NCI-H2107 treated with DMSO at 0.1 percent for 48 hours (cell line): Measurements from ENCODE around the gene TRIM66.
"Not testable (repeated sequence)": the region's sequence is repeated elsewhere in the genome, so short reads cannot be mapped to it uniquely, and the experiment has no call there.

Experiments
- DNase-seq: peaks from one replicate; lab custom pipeline; 2025; ENCODE audit not compliant: unreplicated experiment; lab: John Stamatoyannopoulos, UW

TRIM66 gene

GRCh38 chr11:8692417-8692816 is 10.0 kb upstream of the TRIM66 start:
- DNase-seq: no peak

DNA sequence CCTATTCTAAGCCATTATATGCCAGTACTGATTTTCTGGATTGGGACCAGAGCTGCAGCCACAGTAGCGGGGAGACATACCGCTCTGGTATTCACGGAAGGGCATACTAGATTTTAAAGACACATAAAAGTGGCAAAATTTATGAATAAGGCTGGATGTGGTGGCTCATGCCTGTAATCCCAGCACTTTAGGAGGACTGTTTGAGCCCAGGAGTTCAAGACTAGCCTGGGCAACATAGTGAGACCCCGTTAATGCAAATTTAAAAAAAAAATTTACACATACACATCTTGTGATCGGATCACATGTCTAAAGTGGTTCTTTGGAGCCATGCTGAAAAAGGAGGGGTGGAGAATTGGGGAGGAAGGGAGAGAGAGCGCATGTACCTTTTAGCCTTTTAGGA is 9.1 kb upstream of the TRIM66 start:
- no peak for DNase-seq

DNA sequence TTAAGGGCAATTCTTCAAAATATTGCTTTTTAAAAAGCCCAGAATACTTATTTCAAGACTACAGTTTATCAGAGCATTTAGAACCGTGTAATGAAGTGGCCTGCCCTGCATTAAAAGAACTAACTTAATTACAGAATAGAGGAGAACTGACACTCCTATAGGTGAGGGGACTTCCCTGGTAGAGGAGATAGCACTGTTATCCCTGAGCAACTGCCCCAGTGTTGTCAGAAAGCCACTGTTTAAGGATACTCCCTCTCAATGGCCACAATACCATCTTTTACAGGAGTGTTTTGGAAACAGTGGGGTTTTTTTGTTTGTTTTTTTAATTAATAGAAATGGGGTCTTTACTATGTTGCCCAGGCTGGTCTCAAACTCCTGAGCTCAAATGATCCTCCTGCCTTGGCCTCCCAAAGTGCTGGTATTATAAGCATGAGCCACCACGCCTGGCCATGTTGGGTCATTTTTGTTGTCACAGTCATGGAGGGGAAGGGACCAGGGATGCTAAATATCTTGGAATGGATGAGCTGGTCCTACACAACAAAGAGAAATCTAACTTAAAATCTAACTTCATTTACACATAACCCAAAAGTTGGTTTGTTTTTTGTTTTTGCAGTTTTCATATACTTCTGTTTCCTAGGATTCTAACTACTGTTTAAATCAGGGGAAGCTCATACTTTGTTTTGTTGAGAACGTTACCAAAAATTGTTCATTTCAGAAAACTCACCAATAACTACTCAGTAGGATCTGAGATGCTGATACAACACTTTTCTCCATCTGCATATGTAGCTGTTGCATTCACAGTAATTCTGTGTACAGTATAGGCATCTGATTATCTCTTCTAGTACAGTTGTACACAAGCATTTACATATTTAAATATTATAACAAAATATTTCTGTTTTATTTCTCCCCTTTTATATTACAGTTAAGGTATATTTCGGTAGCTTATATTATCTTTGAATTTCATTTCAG is 8.2 kb upstream of the TRIM66 start:
- no peak for DNase-seq

DNA sequence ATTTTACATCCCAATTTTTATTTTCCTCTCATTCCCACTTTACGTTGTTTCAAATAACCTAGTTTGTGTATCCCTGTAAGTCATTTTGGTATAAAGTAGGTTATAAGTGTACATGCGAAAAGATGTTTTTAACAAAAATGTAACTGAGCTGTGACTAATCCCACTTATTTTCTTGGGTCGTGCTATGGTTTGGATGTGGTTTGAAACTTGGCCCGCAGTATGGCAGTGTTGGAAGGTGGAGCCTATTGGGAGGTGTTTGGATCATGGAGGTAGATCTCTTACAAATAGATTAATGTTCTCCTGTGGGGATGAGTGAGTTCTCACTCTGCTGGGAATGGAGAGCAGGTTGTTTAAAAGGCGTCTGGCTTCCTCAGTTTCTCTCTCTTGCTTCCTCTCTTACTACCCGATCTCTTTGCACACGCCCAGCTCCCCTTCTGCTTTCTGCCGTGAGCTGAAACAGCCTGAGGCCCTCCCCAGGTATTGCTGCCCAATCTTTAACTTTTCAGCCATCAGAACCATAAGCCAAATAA is 7.3 kb upstream of the TRIM66 start:
- no peak for DNase-seq

- peak; percentile 92 for DNase-seq
Measured at GRCh38 chr11:8688414-8689362, 6.2 kb upstream of the TRIM66 start.

GRCh38 chr11:8686325-8686724 is 3.9 kb upstream of the TRIM66 start:
- DNase-seq: no peak

- no peak for DNase-seq
Measured at GRCh38 chr11:8685820-8686219, 3.4 kb upstream of the TRIM66 start.

GRCh38 chr11:8685306-8685705 is 2.8 kb upstream of the TRIM66 start:
- DNase-seq: no peak

DNA sequence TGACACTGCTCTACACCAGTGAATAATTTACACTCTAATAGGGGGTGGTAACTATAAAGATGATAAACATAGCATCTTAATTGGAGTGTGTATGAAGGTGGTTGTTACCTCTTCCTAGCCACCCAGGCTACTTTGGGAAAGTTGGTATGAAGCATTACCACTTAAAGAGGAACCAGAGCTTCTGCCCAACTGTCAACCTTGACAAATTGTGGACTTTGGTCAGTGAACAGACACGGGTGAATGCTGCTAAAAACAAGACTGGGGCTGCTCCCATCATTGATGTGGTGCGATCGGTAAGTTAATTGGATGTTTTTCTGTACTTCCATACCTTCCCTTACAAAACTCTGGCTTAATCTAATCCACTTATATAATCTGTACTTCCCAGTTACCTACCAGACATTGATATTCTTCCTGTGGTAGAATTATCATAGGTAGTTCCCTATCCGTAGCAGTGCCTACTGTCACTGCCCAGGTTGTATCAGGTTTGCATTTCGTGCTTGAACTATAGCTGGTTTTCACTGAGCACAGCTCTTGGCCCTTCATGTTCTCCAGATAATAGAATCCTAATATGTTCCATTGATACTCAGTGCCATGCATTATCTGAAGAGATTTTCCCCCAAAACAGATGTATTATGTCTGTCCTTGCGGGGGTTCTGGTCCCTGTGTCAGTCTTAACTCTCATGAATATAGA is 2.3 kb upstream of the TRIM66 start:
- DNase-seq: no peak

- DNase-seq: no peak
Measured at GRCh38 chr11:8683115-8683807, 796 bp upstream of the TRIM66 start.

DNA sequence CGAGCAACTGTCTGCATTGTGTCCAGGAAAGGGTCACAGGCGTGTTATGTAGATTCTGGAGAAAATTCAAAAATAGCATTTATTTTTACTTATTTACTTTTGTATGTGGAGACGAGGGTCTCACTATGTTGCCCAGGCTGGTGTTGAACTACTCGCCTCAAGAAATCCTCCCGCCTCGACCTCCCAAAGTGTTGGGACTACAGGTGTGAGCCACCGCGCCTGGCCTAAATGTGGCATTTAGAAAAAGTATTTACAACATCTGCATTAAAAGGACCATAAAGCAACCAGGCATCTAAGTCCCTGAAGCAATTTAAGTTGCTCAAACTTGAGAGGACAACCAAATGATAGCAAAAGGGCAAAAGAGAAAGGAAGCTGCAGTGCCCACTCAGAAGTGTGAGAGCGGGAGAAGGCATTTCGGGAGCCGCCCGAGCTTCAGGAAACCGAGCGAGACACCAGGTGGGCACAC is 595 bp downstream of the TRIM66 start:
- no peak for DNase-seq

DNA sequence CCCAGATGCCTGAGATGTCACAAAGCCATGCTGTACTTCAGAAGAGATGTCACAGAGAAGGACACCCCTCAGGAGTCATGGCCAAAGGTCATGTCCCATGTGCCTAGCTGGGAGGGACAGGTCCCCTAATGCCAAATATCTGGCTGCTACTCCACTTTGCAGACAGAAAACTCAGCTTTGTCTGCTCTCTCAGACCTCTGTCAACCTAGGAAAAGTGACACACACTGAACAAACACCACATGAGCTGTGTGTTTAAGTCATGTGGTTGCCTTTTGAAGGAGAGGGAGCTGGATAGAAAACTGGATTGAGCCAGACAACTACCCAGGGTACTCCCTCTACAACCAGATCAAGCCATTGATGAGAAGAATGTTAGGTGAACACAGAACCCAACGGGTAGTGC is 3.5 kb downstream of the TRIM66 start:
- DNase-seq: no peak

GRCh38 chr11:8676458-8676857 is 6.0 kb downstream of the TRIM66 start:
- no peak for DNase-seq

DNA sequence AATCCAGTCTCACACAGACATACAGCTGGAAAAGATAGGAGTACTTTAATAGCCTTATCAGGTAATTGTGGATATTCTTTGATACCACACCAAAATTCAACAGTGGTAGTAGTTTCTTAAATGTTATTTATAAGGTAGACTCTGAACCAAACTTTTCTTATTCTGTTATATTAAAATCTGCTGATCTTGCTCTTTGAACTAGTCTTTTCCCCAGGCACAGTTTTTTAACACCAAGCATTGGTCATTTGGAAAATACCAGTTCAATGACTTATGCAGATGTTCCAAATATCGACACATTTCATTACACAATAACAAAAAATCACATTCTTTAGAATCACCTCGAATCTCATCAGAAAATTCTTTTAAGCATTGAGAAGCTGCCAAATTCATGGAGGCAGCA is 7.6 kb downstream of the TRIM66 start:
- DNase-seq: no peak

GRCh38 chr11:8672346-8672745 is 10.1 kb downstream of the TRIM66 start:
- no peak for DNase-seq

GRCh38 chr11:8671651-8672062 is 10.8 kb downstream of the TRIM66 start:
- peak; percentile 27 for DNase-seq

DNA sequence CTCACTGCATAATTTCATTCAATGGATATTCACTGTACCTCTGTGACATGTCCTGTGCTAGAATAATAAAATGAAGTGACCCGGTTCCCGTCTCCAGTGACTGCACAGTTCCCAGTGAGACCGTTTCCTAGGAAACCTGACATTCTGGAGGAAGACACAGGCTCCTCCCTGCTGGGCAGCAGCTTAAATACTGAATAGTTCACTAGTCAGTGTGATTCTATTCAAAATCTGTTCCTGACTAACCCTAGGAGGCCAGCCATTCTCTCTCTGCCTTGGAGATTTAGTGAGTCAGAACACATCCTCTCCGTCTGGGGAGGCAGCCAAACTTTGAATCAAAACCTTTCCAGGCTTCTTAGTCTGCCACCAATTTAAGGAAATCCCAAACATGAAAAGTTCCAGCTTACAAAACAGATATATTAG is 11.3 kb downstream of the TRIM66 start:
- peak; percentile 7 for DNase-seq

DNA sequence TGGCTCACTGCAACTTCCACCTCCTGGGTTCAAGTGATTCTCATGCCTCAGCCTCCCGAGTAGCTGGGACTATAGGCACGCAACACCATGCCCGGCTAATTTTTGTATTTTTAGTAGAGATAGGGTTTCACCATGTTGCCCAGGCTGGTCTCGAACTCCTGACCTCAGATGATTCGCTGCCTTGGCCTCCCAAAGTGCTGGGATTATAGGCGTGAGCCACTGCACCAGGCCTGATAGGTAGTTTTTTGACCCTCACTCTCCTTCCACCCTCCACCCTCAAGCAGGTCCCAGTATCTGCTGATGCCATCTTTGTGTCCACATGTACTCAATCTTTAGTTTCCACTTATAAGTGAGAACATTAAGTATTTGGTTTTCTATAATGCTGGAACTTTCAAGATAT is 12.4 kb downstream of the TRIM66 start:
- not testable (repeated sequence) for DNase-seq

- no peak for DNase-seq
Measured at GRCh38 chr11:8665222-8665621, 17.2 kb downstream of the TRIM66 start.
